OCI-LY3 (cell line): ENCODE measurements around the gene CRYGN.

Experiments
- H2AFZ ChIP-seq: fragments of 200-600, 300-600 bp; shearing (Covaris generic); 2 replicates; pipeline ENCODE4 v1.6.0; 2014; ENCODE audit warnings: antibody characterized with exemption, low read depth, low read length
- H3K27ac ChIP-seq: fragments of 200-600, 300-600 bp; sonication (generic); 2 replicates; pipeline ENCODE4 v1.5.1; 2014; ENCODE audit warnings: mild to moderate bottlenecking, low read length, moderate library complexity, mixed read lengths
- H3K27me3 ChIP-seq: fragments of 200-600, 300-600 bp; sonication (generic); 2 replicates; pipeline ENCODE4 v1.6.1; 2014; ENCODE audit warnings: low read depth, low read length, mixed read lengths
- H3K36me3 ChIP-seq: fragments of 200-600, 300-600 bp; sonication (generic); replicated peaks from 2 replicates; pipeline ENCODE3; 2014; ENCODE audit warnings: low read depth, low read length, mixed read lengths
- H3K4me1 ChIP-seq: fragments of 300-600, 200-600 bp; sonication (generic); 2 replicates; pipeline ENCODE4 v1.6.1; 2014; ENCODE audit warnings: low read length, mixed read lengths
- H3K4me2 ChIP-seq: fragments of 200-600, 300-600 bp; sonication (generic); 2 replicates; pipeline ENCODE4 v1.6.1; 2014; ENCODE audit warnings: low read length, mixed read lengths
- H3K4me3 ChIP-seq: fragments of 300-600, 200-600 bp; sonication (generic); 2 replicates; pipeline ENCODE4 v1.5.1; 2014; ENCODE audit warnings: antibody characterized with exemption, mild to moderate bottlenecking, low read length, moderate library complexity
- H3K79me2 ChIP-seq: fragments of 300-600, 200-600 bp; shearing (Covaris generic); 2 replicates; pipeline ENCODE4 v1.6.1; 2014; ENCODE audit warnings: mild to moderate bottlenecking, low read length, mixed read lengths
- H3K9ac ChIP-seq: fragments of 300-600, 200-600 bp; shearing (Covaris generic); 2 replicates; pipeline ENCODE4 v1.6.0; 2014; ENCODE audit warnings: mild to moderate bottlenecking, low read length, moderate library complexity
- H3K9me3 ChIP-seq: fragments of 200-600, 300-600 bp; shearing (Covaris generic); 2 replicates; pipeline ENCODE4 v1.6.1; 2014; ENCODE audit warnings: low read length, mixed read lengths; ENCODE audit not compliant: insufficient read depth
- H4K20me1 ChIP-seq: fragments of 200-600, 300-600 bp; sonication (generic); 2 replicates; pipeline ENCODE4 v1.6.1; 2016; ENCODE audit warnings: low read length, mixed read lengths; ENCODE audit not compliant: insufficient read depth
- CTCF ChIP-seq: fragments of 200-600, 300-600 bp; sonication (generic); IDR thresholded peaks from 2 replicates; pipeline ENCODE4 v1.5.1; 2014; ENCODE audit warnings: antibody characterized with exemption, low read length, low read depth
- EZH2phosphoT487 ChIP-seq: fragments of 200-600 bp; shearing (Covaris generic); IDR thresholded peaks from 2 replicates; pipeline ENCODE4 v1.6.1; 2018; ENCODE audit warnings: antibody characterized with exemption, mixed run types, low read depth

CRYGN gene

DNA sequence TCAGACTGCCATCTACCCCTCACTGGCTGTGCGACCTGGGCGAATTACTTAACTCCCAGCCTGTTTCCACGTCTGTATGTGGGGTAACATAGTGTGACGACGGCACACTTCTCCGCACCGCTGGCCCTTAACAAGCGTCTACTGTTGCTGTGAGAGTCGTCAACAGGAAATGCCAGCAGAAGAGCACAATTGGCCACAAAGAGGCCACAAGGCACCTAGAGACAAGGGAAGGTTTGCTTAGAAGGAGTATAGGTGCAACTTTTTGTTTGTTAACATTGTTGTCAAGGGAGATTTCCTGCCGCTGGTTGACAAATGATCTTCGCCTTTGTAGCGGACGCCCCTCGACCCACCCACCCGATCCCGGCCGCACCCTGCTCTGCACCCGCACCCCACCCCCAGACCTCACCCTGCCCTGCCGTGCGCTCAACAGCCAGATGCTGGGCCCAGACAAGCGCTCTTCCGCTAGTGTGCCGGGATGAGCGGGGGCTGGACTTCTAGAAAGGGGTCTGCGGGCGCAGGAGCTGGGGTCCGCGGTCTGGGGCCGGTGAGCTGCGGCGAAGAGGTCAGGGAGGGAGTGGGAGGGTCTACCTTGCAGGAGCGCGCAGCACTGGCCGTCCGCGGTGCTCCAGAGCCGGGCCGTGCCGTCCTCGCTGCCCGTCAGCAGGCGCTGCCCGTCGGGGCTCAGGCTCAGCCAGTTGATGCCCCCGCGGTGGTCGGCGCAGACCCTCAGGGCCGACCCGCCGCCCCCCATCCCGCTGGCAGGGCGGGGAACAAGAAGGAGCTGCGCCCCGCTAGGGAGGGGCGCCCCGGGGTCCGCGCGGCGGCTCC is 30.9 kb downstream of the CRYGN start:
- Histone ChIP-seq H3K27ac (no peak overlapping the region), H3K9ac (no peak overlapping the region)

GRCh38 chr7:151408498-151408838 is 31.5 kb downstream of the CRYGN start:
- no peak overlapping the region for H2AFZ ChIP-seq
- no peaks in the 10 kb centered on the region for H3K36me3 ChIP-seq
- no peaks in the 10 kb centered on the region; the same call in 1 of the 2 replicates for H4K20me1 ChIP-seq
- no peak overlapping the region for H3K27ac ChIP-seq
- no peak overlapping the region for H3K9ac ChIP-seq
- no peak overlapping the region for H3K4me3 ChIP-seq
- TF ChIP-seq CTCF (no peak), EZH2phosphoT487 (no peak)
- no peak overlapping the region for H3K4me2 ChIP-seq
- H3K27me3 ChIP-seq = peaks cover 24% of the 10 kb centered on the region
- H3K79me2 ChIP-seq = no peaks in the 10 kb centered on the region
- no peaks in the 10 kb centered on the region for H3K9me3 ChIP-seq
- no peaks in the 10 kb centered on the region for H3K4me1 ChIP-seq

More for the DNA sequence above, 30.9 kb downstream of the CRYGN start:
- no peaks in the 10 kb centered on the region for H3K79me2 ChIP-seq
- H3K4me1 ChIP-seq = no peaks in the 10 kb centered on the region
- no peak overlapping the region for H3K4me2 ChIP-seq
- TF ChIP-seq EZH2phosphoT487 (no peak), CTCF (no peak)
- H3K36me3 ChIP-seq = no peaks in the 10 kb centered on the region
- H3K27me3 ChIP-seq = peaks cover 18% of the 10 kb centered on the region
- no peaks in the 10 kb centered on the region; the same call in 1 of the 2 replicates for H4K20me1 ChIP-seq
- no peak overlapping the region for H3K4me3 ChIP-seq
- H3K9me3 ChIP-seq = no peaks in the 10 kb centered on the region
- no peak overlapping the region for H2AFZ ChIP-seq

DNA sequence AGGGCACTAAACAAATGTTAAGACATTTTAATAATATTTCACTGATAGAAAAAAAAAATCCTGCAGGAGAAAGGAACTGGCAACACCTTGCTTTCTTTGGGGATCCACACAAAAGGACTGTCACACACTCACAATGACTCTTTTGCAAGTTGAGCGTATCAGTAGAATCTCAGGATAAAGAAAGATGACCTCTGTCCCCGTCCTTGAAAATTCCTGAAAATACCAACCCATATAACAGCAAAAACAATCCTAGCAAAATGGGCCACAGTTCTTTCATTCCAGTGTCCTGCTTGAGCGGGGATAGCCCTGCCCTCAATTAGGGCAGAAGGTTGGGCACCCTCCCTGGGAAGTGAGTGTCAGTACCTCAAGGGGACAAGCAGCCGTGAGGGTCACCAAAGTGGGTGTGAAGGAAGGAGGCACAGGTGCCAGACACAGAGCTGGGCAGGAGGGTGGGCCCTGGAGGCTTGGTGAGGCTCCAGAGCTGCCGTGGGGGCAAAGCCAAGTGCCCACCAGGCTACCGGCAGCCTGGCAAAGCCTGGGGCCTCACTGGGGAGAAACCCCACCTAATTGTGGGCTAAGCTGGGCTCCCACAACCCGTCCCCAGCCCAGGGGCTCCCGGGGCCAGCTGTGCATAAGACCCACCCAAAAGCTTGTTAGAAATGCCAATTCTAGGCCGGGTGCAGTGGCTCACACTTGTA is 32.9 kb downstream of the CRYGN start:
- H3K27ac ChIP-seq = no peak overlapping the region
- H3K36me3 ChIP-seq = no peaks in the 10 kb centered on the region
- no peak overlapping the region for H3K9ac ChIP-seq
- H3K4me2 ChIP-seq = no peak overlapping the region
- H2AFZ ChIP-seq = no peak overlapping the region
- peaks cover 25% of the 10 kb centered on the region for H3K27me3 ChIP-seq
- H3K4me3 ChIP-seq = no peak overlapping the region
- no peaks in the 10 kb centered on the region; the same call in 1 of the 2 replicates for H4K20me1 ChIP-seq
- no peaks in the 10 kb centered on the region for H3K79me2 ChIP-seq
- TF ChIP-seq CTCF = no peak
- TF ChIP-seq EZH2phosphoT487 = no peak
- no peaks in the 10 kb centered on the region for H3K9me3 ChIP-seq
- no peaks in the 10 kb centered on the region for H3K4me1 ChIP-seq
